Uterus (tissue), 4 donors: ENCODE data around the gene ACSL3. TPM values are rescaled to one million over a fixed set of nuclear protein-coding genes. Genes with fewer than 3 reads are reported as not detected.

Experiments
- DNase-seq, 2 donors: peaks; one replicate each; pipeline ENCODE4 v3.0.0-alpha.2; 2019 to 2020
- H3K27ac ChIP-seq, 2 donors: fragments of 200-600 bp; sonication (generic); 1 replicate in 1 of 2; 2 replicates in 1 of 2; pipeline ENCODE4 v1.5.1; 2016 to 2018
- H3K27me3 ChIP-seq, 2 donors: fragments of 200-600 bp; sonication (generic); one replicate each; pipeline ENCODE4 v1.5.1; 2018 to 2019; ENCODE audit warnings: control low read depth in 1 of 2
- H3K36me3 ChIP-seq, 2 donors: fragments of 200-600 bp; sonication (generic); one replicate each; pipeline ENCODE4 v1.5.1; 2019; ENCODE audit warnings: control low read depth in 1 of 2
- H3K4me1 ChIP-seq, 2 donors: fragments of 200-600 bp; sonication (generic); one replicate each; pipeline ENCODE4 v1.5.1; 2018 to 2019; ENCODE audit warnings: control low read depth in 1 of 2
- H3K4me3 ChIP-seq, 2 donors: fragments of 200-600 bp; sonication (generic); 1 replicate in 1 of 2; 2 replicates in 1 of 2; pipeline ENCODE4 v1.5.1; 2018 to 2019; ENCODE audit warnings: mild to moderate bottlenecking in 1 of 2
- H3K9me3 ChIP-seq, 2 donors: fragments of 200-600 bp; sonication (generic); one replicate each; pipeline ENCODE4 v1.5.1; 2019; ENCODE audit warnings: control low read depth in 1 of 2
- POLR2A ChIP-seq, 2 donors: fragments of 450-650 bp; IDR thresholded peaks; one replicate each; pipeline ENCODE4 v1.6.1; 2016; ENCODE audit warnings: antibody characterized with exemption in 2 of 2, mild to moderate bottlenecking in 1 of 2, moderate library complexity in 1 of 2
- intact Hi-C: fragments of 100-400 bp; cut with DNase I; formaldehyde crosslinking; loops from one replicate; pipeline ENCODE4 v1.15.1; 2023; ENCODE audit warnings: low total_unique reads
- total RNA-seq, 4 donors: library from RNA; depleted of rRNA in 3 of 4; stranded (reverse); fragments of >200 nt in 3 of 4; gene quantifications; one replicate each; pipeline versions ENCODE4 v1.1.0 to v1.2.4, GENCODE V29; 2014 to 2023
- TF ChIP-seq, protein P1 (sequence below), 4 experiments: fragments of 200-600 bp in 2 of 4; fragments of 450-650 bp in 2 of 4; sonication (generic) in 2 of 4; IDR thresholded peaks; one replicate each; pipeline ENCODE4 v1.5.1; 2016 to 2019; ENCODE audit warnings: antibody characterized with exemption in 4 of 4, mild to moderate bottlenecking in 2 of 4, moderate library complexity in 1 of 4
- donor health status: DM: yes; HTN: yes; CAD: no.

Gene ACSL3
- total RNA-seq, 4 donors from 2014 or later = 39.7 to 101 (median 61.2) TPM

DNA sequence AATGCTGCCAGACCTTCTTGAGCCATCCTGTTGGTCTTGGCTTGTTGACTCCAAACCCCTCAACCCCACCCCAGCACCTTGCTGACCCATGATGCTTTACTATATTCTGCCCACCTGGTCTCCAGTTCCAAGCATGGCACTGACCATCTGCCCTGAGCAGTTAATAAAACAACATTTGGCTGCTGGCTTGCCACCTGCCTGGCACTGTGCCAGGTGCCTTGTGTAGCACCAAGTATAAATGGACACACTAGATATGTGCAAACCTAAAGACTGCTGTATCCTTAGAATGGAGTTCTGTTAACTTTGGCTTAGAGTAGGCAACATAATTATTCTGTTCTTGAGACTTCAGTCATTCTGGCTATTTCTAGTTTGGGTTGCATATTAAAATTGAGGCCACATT lies 91.4 kb downstream of the ACSL3 start:
- intact Hi-C loops = no loop called here
- Histone ChIP-seq H3K36me3 (no peaks in the 10 kb centered on the region), H3K4me1 (no peaks in the 10 kb centered on the region), H3K27ac (no peak overlapping the region), H3K4me3 (no peak overlapping the region), H3K9me3 (no peaks in the 10 kb centered on the region), H3K27me3 (no peaks in the 10 kb centered on the region)
- DNase-seq = no peak
- no peak for TF ChIP-seq POLR2A (IDR thresholded peaks at IDR 0.05)
- TF ChIP-seq, protein P1, sequence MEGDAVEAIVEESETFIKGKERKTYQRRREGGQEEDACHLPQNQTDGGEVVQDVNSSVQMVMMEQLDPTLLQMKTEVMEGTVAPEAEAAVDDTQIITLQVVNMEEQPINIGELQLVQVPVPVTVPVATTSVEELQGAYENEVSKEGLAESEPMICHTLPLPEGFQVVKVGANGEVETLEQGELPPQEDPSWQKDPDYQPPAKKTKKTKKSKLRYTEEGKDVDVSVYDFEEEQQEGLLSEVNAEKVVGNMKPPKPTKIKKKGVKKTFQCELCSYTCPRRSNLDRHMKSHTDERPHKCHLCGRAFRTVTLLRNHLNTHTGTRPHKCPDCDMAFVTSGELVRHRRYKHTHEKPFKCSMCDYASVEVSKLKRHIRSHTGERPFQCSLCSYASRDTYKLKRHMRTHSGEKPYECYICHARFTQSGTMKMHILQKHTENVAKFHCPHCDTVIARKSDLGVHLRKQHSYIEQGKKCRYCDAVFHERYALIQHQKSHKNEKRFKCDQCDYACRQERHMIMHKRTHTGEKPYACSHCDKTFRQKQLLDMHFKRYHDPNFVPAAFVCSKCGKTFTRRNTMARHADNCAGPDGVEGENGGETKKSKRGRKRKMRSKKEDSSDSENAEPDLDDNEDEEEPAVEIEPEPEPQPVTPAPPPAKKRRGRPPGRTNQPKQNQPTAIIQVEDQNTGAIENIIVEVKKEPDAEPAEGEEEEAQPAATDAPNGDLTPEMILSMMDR (IDR thresholded peaks at IDR 0.05) = no peak

DNA sequence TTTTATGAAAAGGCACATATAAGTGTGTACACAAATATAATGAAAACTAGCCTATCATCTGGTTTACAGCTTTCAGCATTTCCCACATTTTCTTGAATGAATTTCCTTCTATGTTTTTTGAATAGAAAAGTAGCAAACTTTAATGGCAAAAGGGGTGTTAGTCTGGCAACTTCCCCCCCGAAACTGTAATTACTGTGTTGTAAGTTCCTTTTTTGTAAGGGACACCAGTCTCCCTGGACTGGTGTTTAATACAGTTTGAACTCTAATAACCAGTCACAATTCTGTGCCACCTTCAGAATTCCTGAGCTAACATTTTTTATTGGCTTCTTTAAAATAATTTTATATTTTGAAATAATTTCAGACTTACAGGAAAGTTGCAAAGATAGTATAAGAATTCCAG lies 94.2 kb downstream of the ACSL3 start:
- no peaks in the 10 kb centered on the region for H3K36me3 ChIP-seq
- no peak for TF ChIP-seq POLR2A (IDR thresholded peaks at IDR 0.05)
- TF ChIP-seq, protein P1 (IDR thresholded peaks at IDR 0.05) = no peak

DNA sequence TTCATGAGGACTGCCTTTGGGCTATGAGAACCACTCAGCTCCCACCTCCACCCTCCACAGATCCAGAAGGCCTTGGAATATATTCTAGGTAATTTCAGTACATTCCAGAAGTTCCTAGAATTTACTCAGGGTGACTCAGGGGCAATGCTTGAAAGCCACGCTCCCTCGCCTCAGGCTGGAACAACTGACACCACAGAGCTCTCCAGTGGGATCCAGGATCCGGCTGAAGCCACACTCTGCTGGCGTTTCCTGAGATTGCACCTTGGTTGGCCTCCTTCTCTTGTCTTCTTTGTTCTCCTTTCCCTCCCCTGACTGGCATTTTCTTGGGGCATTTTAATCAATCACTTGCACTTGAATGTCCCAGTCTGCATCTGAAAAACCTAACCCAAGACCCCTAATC lies 98.5 kb downstream of the ACSL3 start:
- intact Hi-C loops = no loop called here
- Histone ChIP-seq H3K27ac (no peak overlapping the region), H3K27me3 (no peaks in the 10 kb centered on the region), H3K4me3 (no peak overlapping the region), H3K36me3 (no peaks in the 10 kb centered on the region), H3K4me1 (no peaks in the 10 kb centered on the region), H3K9me3 (no peaks in the 10 kb centered on the region)
- DNase-seq = no peak
- no peak for TF ChIP-seq POLR2A (IDR thresholded peaks at IDR 0.05)
- TF ChIP-seq, protein P1 (IDR thresholded peaks at IDR 0.05) = no peak

More for the DNA sequence above, 94.2 kb downstream of the ACSL3 start:
- DNase-seq = no peak
- intact Hi-C loops = no loop called here
- no peak overlapping the region for H3K4me3 ChIP-seq
- no peaks in the 10 kb centered on the region for H3K27me3 ChIP-seq
- no peaks in the 10 kb centered on the region for H3K4me1 ChIP-seq
- no peak overlapping the region for H3K27ac ChIP-seq
- no peaks in the 10 kb centered on the region for H3K9me3 ChIP-seq

DNA sequence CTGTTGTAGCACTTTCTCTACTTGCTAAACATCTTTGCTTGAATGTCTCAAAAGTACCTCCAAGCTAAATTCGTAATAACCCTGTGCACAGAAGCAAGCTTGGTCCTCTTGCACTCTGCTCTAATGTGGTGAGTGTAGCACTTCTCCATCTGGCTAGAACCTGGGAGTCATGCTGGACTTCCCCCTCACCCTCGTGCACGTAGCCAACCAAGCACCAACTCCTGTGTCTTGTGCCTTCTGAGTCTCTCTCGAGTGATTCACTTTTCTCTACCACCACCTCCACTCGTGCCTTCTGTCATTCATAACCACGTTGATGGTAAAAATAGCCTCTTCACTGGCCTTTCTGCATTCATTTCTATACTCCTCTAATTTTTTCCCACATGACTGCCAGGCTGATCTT lies 99.3 kb downstream of the ACSL3 start:
- Histone ChIP-seq H3K36me3 (no peaks in the 10 kb centered on the region), H3K4me3 (no peak overlapping the region), H3K27me3 (no peaks in the 10 kb centered on the region), H3K9me3 (no peaks in the 10 kb centered on the region), H3K4me1 (no peaks in the 10 kb centered on the region), H3K27ac (no peak overlapping the region)
- TF ChIP-seq POLR2A (IDR thresholded peaks at IDR 0.05) = no peak
- TF ChIP-seq, protein P1 (IDR thresholded peaks at IDR 0.05) = no peak
- no peak for DNase-seq
- intact Hi-C loops = no loop called here

DNA sequence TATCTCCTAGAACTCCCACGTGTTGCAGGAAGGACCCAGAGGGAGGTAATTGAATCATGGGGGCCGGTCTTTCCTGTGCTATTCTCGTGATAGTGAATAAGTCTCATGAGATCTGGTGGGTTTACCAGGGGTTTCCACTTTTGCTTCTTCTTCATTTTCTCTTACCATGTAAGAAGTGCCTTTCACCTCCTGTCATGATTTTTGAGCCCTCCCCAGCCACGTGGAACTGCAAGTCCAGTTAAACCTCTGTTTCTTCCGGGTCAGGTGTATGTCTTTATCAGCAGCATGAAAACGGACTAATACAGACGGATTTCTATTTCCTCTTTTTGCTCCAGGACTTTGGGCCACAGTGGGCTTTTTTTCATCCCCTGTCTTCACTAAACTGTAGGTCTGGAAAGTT lies 102.8 kb downstream of the ACSL3 start:
- intact Hi-C loops = no loop called here
- Histone ChIP-seq H3K27me3 (no peaks in the 10 kb centered on the region), H3K4me1 (no peaks in the 10 kb centered on the region), H3K9me3 (no peaks in the 10 kb centered on the region), H3K4me3 (no peak overlapping the region), H3K27ac (no peak overlapping the region), H3K36me3 (no peaks in the 10 kb centered on the region)
- no peak for TF ChIP-seq POLR2A (IDR thresholded peaks at IDR 0.05)
- TF ChIP-seq, protein P1 (IDR thresholded peaks at IDR 0.05) = no peak
- no peak for DNase-seq
